Measurements from ENCODE around the gene RRP8.

The RRP8 gene

DNA sequence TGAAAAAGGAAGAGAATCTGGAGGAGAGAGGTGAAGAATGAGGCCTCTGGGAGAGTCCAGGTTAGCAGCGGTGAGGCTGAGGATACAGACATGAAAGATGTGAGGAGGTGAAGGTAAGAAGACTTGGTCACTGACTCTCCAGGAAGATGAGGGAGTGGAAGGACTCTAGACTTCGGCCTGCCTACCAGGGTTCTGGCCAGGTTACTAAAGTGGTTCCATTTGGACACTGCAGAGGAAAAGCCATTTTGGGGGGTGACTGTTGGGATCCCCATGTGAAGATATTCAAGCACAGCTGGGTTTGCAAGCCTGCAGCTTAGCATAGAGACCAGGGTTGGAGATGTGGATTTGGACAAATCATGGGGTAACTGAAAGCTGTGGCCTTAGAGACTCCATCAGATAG is 44.4 kb upstream of the RRP8 start:
- no peak overlapping the region for H3K4me3 ChIP-seq (ENCODE audit: low read length)
- no peak for DNase-seq (ENCODE audit: low read depth)
- TF ChIP-seq, protein P1, sequence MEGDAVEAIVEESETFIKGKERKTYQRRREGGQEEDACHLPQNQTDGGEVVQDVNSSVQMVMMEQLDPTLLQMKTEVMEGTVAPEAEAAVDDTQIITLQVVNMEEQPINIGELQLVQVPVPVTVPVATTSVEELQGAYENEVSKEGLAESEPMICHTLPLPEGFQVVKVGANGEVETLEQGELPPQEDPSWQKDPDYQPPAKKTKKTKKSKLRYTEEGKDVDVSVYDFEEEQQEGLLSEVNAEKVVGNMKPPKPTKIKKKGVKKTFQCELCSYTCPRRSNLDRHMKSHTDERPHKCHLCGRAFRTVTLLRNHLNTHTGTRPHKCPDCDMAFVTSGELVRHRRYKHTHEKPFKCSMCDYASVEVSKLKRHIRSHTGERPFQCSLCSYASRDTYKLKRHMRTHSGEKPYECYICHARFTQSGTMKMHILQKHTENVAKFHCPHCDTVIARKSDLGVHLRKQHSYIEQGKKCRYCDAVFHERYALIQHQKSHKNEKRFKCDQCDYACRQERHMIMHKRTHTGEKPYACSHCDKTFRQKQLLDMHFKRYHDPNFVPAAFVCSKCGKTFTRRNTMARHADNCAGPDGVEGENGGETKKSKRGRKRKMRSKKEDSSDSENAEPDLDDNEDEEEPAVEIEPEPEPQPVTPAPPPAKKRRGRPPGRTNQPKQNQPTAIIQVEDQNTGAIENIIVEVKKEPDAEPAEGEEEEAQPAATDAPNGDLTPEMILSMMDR (IDR thresholded peaks at IDR 0.05; ENCODE audit: insufficient read depth, low read depth, low read length, missing control alignments): no peak

DNA sequence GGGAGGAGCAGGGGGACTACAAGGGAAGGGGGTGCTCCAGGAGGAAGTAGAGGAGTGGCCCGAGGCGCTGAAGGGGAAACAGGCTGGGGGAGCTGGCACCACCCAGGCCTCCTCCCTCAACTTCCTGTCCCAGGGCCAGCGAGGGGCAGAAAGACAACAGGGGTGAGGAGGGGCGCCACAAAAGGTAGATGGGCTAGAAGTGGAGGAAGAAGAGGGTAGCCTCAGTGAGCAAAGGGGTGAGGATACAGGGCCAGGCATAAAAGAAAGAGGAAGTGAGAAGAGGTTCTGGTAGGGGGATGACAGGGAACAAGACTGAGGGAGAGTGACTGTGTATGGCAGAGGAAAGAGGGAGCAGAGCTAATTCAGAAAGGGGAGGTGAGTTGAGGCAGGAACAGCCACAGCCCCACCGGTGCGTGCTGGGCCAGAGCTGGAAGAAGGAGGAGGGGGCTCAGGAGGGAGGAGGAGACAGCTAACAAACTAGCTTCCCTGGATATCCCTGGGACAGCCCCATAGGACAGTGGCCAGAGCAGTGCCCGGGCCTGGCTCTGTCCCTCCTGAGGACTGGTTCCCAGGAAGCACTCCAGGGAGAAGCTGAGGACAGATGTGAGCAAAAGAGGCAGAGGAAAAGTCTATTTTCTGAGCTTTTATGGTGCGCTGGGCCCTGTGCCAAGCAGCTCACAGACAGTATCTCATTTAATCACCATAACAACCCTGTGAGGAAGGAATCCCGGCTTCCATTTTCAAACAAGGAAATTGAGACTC is 43.7 kb upstream of the RRP8 start:
- no peak overlapping the region for H3K4me3 ChIP-seq (ENCODE audit: low read length)
- TF ChIP-seq, protein P1 (IDR thresholded peaks at IDR 0.05; ENCODE audit: insufficient read depth, low read depth, low read length, missing control alignments): no peak
- DNase-seq (ENCODE audit: low read depth): no peak

DNA sequence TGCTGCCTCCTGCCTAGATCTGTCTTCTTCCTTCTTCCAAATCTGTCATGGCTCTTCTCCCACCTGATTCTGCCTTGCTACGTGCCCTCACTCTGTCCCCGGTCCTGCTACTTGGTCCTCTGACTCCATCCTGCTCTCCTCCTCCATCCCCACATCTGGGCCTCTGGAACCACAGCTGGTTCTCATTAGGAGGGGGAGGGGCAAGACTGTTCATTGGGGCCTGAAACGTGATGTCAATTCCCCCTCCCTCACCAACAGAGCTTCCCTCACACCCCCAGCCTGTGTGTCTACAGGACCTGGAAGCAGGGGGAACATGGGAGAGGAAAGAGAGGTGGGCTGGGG is 43.1 kb upstream of the RRP8 start:
- DNase-seq (ENCODE audit: low read depth): no peak
- TF ChIP-seq, protein P1 (IDR thresholded peaks at IDR 0.05; ENCODE audit: insufficient read depth, low read depth, low read length, missing control alignments): no peak
- no peak overlapping the region for H3K4me3 ChIP-seq (ENCODE audit: low read length)

DNA sequence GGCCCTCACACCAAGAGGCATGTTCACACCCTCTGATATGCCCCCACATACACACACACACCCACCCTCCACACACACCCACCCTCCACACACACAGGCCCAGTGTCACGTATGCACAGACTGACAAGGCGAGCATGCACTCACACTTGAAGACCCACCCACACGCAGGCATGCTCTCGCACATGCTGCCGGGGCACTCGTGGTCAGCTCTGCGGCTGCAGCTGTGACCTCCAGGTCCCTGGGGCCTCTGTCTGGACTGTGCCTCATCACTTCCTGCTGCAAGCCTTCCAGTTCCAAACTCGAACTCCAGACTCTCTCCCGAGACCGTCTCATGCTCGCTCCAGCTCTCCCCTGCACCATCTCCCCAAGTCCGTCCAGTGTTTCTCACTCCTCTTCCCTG is 42.7 kb upstream of the RRP8 start:
- TF ChIP-seq, protein P1 (IDR thresholded peaks at IDR 0.05; ENCODE audit: insufficient read depth, low read depth, low read length, missing control alignments): no peak
- H3K4me3 ChIP-seq (ENCODE audit: low read length): no peak overlapping the region
- DNase-seq (ENCODE audit: low read depth): no peak

DNA sequence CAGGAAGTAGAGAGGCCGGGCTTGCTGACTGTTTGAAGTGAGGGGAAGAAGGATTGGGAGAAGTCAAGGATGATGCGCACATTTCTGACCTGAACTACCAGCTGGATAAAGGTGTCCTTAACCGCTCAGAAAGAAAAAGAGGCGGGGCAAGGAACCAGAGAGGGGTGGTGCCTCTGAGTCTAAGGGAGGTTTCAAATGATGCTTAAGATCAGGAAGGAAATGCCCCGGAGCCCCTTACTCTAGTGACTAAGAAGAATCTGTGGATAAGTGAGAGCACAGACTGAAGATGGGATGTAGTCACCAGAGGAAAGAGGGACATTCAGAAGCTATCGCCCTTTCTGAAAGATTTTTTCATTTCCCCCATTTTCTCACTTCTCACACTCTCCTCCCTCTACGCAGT is 39.5 kb upstream of the RRP8 start:
- TF ChIP-seq, protein P1 (IDR thresholded peaks at IDR 0.05; ENCODE audit: insufficient read depth, low read depth, low read length, missing control alignments): no peak
- no peak overlapping the region for H3K4me3 ChIP-seq (ENCODE audit: low read length)
- DNase-seq (ENCODE audit: low read depth): no peak

DNA sequence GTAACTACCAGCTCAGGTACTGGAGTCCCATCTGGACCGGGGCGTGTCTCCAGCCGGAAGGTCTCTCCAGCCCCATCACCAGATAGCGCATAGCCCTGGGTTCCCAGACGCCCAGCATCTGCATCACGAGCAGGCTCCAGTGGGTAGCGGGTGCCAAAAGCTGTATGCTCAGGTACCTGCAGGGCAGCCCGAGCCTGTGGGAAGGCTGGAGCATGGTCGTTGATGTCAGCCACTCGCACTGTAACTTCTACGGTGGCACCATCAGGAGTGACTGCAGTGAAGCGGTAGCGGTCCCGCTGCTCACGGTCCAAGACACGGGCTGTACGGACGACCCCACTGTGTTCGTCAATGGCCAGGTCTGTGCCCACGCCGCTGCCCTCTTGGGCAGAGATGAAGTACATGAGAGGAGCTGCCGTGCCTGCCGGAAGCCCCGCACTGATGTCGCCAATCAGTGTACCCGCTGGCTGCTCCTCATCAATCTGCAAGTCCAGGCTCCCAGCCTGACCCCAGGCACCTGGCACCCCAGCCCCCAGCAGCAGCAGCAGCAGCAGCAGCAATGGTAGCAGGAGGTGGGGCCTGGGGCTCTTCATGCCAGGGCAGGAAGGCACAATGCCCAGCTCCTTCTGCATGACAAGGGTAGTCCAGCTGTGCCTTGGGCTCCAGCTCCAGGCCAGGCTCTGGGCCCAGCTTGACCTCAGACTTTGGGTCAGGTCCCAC is 37.7 kb upstream of the RRP8 start:
- TF ChIP-seq, protein P1 (IDR thresholded peaks at IDR 0.05; ENCODE audit: insufficient read depth, low read depth, low read length, missing control alignments): no peak
- H3K4me3 ChIP-seq (ENCODE audit: low read length): no peak overlapping the region

More for the DNA sequence above, 37.7 kb upstream of the RRP8 start:
- DNase-seq (ENCODE audit: low read depth): no peak
